Right ventricle myocardium superior (tissue), 1 donor: ENCODE measurements around the gene ASTN1. TPM values are rescaled to one million over a fixed set of nuclear protein-coding genes. Genes with fewer than 3 reads are reported as not detected.

Experiments used
- ATAC-seq: fragments of 200-7000 bp; cut with Tn5 transposase; one replicate; pipeline ENCODE4 v1.9.1; 2020; ENCODE audit warnings: mild to moderate bottlenecking; ENCODE audit not compliant: poor library complexity
- DNase-seq: peaks from one replicate; pipeline ENCODE4 v3.0.0-alpha.2; 2020
- intact Hi-C: fragments of 100-400 bp; cut with DNase I; formaldehyde crosslinking; loops from one replicate; pipeline ENCODE4 v1.11.2; 2022
- total RNA-seq: library from RNA; stranded (reverse); fragmentation: NEBNext Ultra II Directional; extraction: Animal tissue kit (Norgen Biotek cat#: 25700); gene quantifications from one replicate; pipeline ENCODE4 v1.2.1, GENCODE V29; 2021
- donor health status: DM: no; HTN: yes; CAD: no; lungs with severe emphysema.

Gene ASTN1
- total RNA-seq, 1 donor from 2014 or later, result 0.32 TPM

- ATAC-seq (no peak), DNase-seq (no peak)
Measured at GRCh38 chr1:177010211-177010825, 154.2 kb downstream of the ASTN1 start.

GRCh38 chr1:177008653-177009052 is 155.9 kb downstream of the ASTN1 start:
- intact Hi-C loops, result no loop called here
- ATAC-seq (no peak), DNase-seq (no peak)

More at GRCh38 chr1:177010211-177010825, 154.2 kb downstream of the ASTN1 start:
- intact Hi-C loops, result no loop called here

GRCh38 chr1:177007437-177008161 is 156.9 kb downstream of the ASTN1 start:
- DNase-seq (no peak), ATAC-seq (peak; percentile 65)
- intact Hi-C loops, result no loop called here

- DNase-seq (no peak), ATAC-seq (no peak)
- intact Hi-C loops, result no loop called here
Measured at GRCh38 chr1:177002891-177003290, 161.6 kb downstream of the ASTN1 start.

GRCh38 chr1:177001556-177001955 is 163.0 kb downstream of the ASTN1 start:
- no peak for ATAC-seq
- no peak for DNase-seq
- intact Hi-C loops, result no loop called here

GRCh38 chr1:176998183-176998795 is 166.2 kb downstream of the ASTN1 start:
- ATAC-seq (no peak), DNase-seq (no peak)
- intact Hi-C loops, result no loop called here

- DNase-seq (no peak), ATAC-seq (no peak)
- intact Hi-C loops, result no loop called here
Measured at GRCh38 chr1:176996456-176997090, 167.9 kb downstream of the ASTN1 start.

GRCh38 chr1:176994931-176995596 is 169.4 kb downstream of the ASTN1 start:
- intact Hi-C loops, result no loop called here
- ATAC-seq, result no peak

GRCh38 chr1:176993587-176993986 is 170.9 kb downstream of the ASTN1 start:
- intact Hi-C loops, result no loop called here
- ATAC-seq (no peak), DNase-seq (no peak)

More at GRCh38 chr1:176994931-176995596, 169.4 kb downstream of the ASTN1 start:
- no peak for DNase-seq

GRCh38 chr1:176989754-176990153 is 174.8 kb downstream of the ASTN1 start:
- DNase-seq, result no peak
- intact Hi-C loops, result no loop called here
- ATAC-seq, result peak; percentile 62

- peak; percentile 46 for ATAC-seq
- no peak for DNase-seq
- intact Hi-C loops, result no loop called here
Measured at GRCh38 chr1:176989023-176989422, 175.5 kb downstream of the ASTN1 start.

GRCh38 chr1:176987016-176987415 is 177.5 kb downstream of the ASTN1 start:
- DNase-seq (no peak), ATAC-seq (no peak)
- intact Hi-C loops, result no loop called here

GRCh38 chr1:176983731-176984130 is 180.8 kb downstream of the ASTN1 start:
- ATAC-seq (no peak), DNase-seq (no peak)
- intact Hi-C loops, result no loop called here

GRCh38 chr1:176976771-176977170 is 187.7 kb downstream of the ASTN1 start:
- intact Hi-C loops, result no loop called here
- no peak for DNase-seq
- ATAC-seq, result no peak

- DNase-seq (no peak), ATAC-seq (no peak)
- intact Hi-C loops, result no loop called here
Measured at GRCh38 chr1:176976225-176976624, 188.3 kb downstream of the ASTN1 start.

GRCh38 chr1:176964687-176965086 is 199.8 kb downstream of the ASTN1 start:
- intact Hi-C loops, result no loop called here
- ATAC-seq (no peak), DNase-seq (no peak)

GRCh38 chr1:176963181-176963580 is 201.3 kb downstream of the ASTN1 start:
- ATAC-seq (no peak), DNase-seq (no peak)
- intact Hi-C loops, result no loop called here

GRCh38 chr1:176961678-176962077 is 202.8 kb downstream of the ASTN1 start:
- ATAC-seq (no peak), DNase-seq (no peak)
- intact Hi-C loops, result no loop called here

GRCh38 chr1:176959191-176959820 is 205.2 kb downstream of the ASTN1 start:
- DNase-seq (no peak), ATAC-seq (no peak)
- intact Hi-C loops, result no loop called here
